Natural killer cell (primary cell): Measurements from ENCODE around the gene RAB15. TPM values are rescaled to one million over a fixed set of nuclear protein-coding genes. Genes with fewer than 3 reads are reported as not detected.

Experiments used
- ATAC-seq, 3 donors: fragments of 150-1000 bp in 2 of 3; fragments of 200-7000 bp in 1 of 3; cut with Tn5 transposase; 1 replicate in 1 of 3; 2 replicates in 2 of 3; pipeline ENCODE4 v1.10.0; 2021; ENCODE audit warnings: mild to moderate bottlenecking in 2 of 3, moderate library complexity in 2 of 3
- DNase-seq, 2 donors: peaks; one replicate each; pipeline versions ENCODE4 v3.0.0 to v3.0.0-alpha.2; 2013 to 2021; ENCODE audit warnings: mixed read lengths in 1 of 2
- H3K27ac ChIP-seq: one replicate; pipeline ENCODE4 v1.5.1; 2013; ENCODE audit warnings: mild to moderate bottlenecking, low read length
- H3K27me3 ChIP-seq: one replicate; pipeline ENCODE4 v1.6.1; 2013; ENCODE audit warnings: low read length; ENCODE audit not compliant: control insufficient read depth, insufficient read depth
- H3K36me3 ChIP-seq: one replicate; pipeline ENCODE4 v1.6.1; 2013; ENCODE audit warnings: low read length; ENCODE audit not compliant: control insufficient read depth, insufficient read depth
- H3K4me1 ChIP-seq: one replicate; pipeline ENCODE4 v1.6.1; 2013; ENCODE audit warnings: low read length; ENCODE audit not compliant: control insufficient read depth, insufficient read depth
- H3K4me3 ChIP-seq: one replicate; pipeline ENCODE4 v1.5.1; 2013; ENCODE audit warnings: low read length
- H3K9me3 ChIP-seq: one replicate; pipeline ENCODE4 v1.6.1; 2013; ENCODE audit warnings: low read length; ENCODE audit not compliant: control insufficient read depth, insufficient read depth
- H3K27ac Mint-ChIP-seq, 2 donors: one replicate each; pipeline ENCODE4 v1.8.0; 2022; ENCODE audit warnings: mild to moderate bottlenecking in 2 of 2, mixed read lengths in 2 of 2, moderate library complexity in 1 of 2
- H3K27me3 Mint-ChIP-seq, 2 donors: one replicate each; pipeline ENCODE4 v1.8.0; 2022; ENCODE audit warnings: low read depth in 2 of 2, mixed read lengths in 2 of 2
- H3K36me3 Mint-ChIP-seq: one replicate; pipeline ENCODE4 v1.8.0; 2022; ENCODE audit warnings: mixed read lengths
- H3K4me1 Mint-ChIP-seq, 2 donors: one replicate each; pipeline ENCODE4 v1.8.0; 2022; ENCODE audit warnings: mixed read lengths in 2 of 2
- H3K4me3 Mint-ChIP-seq: one replicate; pipeline ENCODE4 v1.8.0; 2022; ENCODE audit warnings: mild to moderate bottlenecking, moderate library complexity, mixed read lengths
- H3K9me3 Mint-ChIP-seq, 2 donors: one replicate each; pipeline ENCODE4 v1.8.0; 2022; ENCODE audit warnings: mixed read lengths in 2 of 2
- WGBS: methylation state at CpG from one replicate; pipeline ENCODE4 v1.1.7; 2013; ENCODE audit warnings: missing lambda C conversion rate; ENCODE audit not compliant: insufficient coverage; 5-methylcytosine and 5-hydroxymethylcytosine counted together
- intact Hi-C: fragments of 100-400 bp; cut with micrococcal nuclease; formaldehyde crosslinking; loops from one replicate; pipeline ENCODE4 v1.14.2; 2022
- total RNA-seq, 4 donors: library from RNA; stranded (reverse); fragments of 120-200 nt in 1 of 4; gene quantifications; one replicate each; pipeline versions ENCODE4 v1.2.3 to v1.2.4, GENCODE V29; 2013 to 2022
- TF ChIP-seq, protein P1 (sequence below): fragments of 200-600 bp; IDR thresholded peaks from one replicate; pipeline ENCODE4 v1.8.0; 2022; ENCODE audit warnings: antibody characterized with exemption

Gene RAB15
- total RNA-seq, 3 donors from 2014 or later (not counting 1 experiment from before 2014, with no cell fraction given), result 0.82 to 3.2 (median 1.7) TPM

DNA sequence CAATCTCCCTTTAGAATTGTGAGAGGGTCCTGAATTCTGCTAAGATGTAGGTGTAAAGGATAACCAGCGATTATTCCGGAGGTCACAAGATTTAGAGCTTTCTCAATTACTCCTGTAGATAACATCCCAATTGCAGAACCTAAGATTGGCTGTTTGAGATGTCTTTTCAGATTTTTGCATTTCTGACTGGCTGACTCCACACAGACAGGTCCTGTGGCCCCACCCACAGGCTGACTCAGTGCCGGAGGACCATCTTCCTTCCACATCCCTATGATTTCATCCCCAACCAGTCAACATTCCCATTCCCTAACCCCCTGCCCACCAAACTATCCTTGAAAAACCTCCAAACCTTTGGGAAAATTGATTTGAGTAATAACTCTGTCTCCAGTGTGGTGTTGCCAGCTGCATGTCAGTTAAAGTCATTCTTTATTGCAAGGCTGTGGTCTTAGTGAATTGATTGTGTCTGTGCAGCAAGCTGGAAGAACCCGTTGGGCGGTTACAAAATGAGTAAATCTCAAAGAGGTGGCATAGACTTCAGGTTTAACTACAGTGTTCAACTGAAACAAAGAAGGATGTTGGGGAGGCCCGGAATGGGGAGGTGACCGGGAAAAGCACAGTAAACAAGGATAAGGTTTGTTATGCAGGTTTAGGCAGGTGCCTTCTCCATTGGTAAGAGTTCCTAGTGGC is 25.1 kb upstream of the RAB15 start:
- WGBS, result 94% methylated on average over 6 of the region's 7 CpGs
- no peaks in the 10 kb centered on the region for H3K4me1 Mint-ChIP-seq
- no peak for DNase-seq
- H3K27ac Mint-ChIP-seq, result no peak overlapping the region
- no peak overlapping the region for H3K27ac ChIP-seq
- H3K4me1 ChIP-seq, result peaks cover 5% of the 10 kb centered on the region
- intact Hi-C loops, result no loop called here
- no peak overlapping the region for H3K4me3 Mint-ChIP-seq
- ATAC-seq, result no peak
- no peak overlapping the region for H3K4me3 ChIP-seq
- TF ChIP-seq, protein P1, sequence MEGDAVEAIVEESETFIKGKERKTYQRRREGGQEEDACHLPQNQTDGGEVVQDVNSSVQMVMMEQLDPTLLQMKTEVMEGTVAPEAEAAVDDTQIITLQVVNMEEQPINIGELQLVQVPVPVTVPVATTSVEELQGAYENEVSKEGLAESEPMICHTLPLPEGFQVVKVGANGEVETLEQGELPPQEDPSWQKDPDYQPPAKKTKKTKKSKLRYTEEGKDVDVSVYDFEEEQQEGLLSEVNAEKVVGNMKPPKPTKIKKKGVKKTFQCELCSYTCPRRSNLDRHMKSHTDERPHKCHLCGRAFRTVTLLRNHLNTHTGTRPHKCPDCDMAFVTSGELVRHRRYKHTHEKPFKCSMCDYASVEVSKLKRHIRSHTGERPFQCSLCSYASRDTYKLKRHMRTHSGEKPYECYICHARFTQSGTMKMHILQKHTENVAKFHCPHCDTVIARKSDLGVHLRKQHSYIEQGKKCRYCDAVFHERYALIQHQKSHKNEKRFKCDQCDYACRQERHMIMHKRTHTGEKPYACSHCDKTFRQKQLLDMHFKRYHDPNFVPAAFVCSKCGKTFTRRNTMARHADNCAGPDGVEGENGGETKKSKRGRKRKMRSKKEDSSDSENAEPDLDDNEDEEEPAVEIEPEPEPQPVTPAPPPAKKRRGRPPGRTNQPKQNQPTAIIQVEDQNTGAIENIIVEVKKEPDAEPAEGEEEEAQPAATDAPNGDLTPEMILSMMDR, result no peak
- no peaks in the 10 kb centered on the region for H3K36me3 ChIP-seq
- H3K27me3 ChIP-seq, result no peaks in the 10 kb centered on the region
- H3K36me3 Mint-ChIP-seq, result no peaks in the 10 kb centered on the region
- H3K9me3 ChIP-seq, result no peaks in the 10 kb centered on the region
- no peaks in the 10 kb centered on the region for H3K27me3 Mint-ChIP-seq
- no peaks in the 10 kb centered on the region for H3K9me3 Mint-ChIP-seq

DNA sequence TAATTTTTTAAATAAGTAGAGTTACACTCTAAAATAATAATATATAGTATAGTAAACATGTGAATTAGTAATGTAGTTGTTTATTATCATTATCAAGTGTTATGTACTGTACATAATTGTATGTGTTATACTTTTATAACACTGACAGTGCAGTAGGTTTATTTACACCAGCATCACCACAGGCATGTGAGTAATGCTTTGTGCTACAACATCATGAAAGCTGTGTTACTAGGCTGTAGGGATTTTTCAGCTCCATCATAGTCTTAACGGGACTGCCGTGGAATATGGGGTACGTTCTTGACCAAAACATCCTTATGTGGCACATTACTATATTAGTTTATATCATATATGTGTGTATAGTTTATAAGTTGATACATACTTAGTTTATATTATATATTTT is 23.2 kb upstream of the RAB15 start:
- Mint-ChIP-seq H3K4me3 (no peak overlapping the region), H3K9me3 (no peaks in the 10 kb centered on the region), H3K4me1 (peaks cover 6 to 7% of the 10 kb centered on the region in 2 donors), H3K36me3 (no peaks in the 10 kb centered on the region), H3K27me3 (no peaks in the 10 kb centered on the region), H3K27ac (no peak overlapping the region)
- WGBS, result no CpG with 5 or more reads among the region's 3 CpGs
- H3K27ac ChIP-seq, result no peak overlapping the region
- no peak for ATAC-seq
- no peak for DNase-seq
- intact Hi-C loops, result no loop called here
- no peak overlapping the region for H3K4me3 ChIP-seq
- H3K4me1 ChIP-seq, result peaks cover 9% of the 10 kb centered on the region
- TF ChIP-seq, protein P1, result no peak
- H3K27me3 ChIP-seq, result no peaks in the 10 kb centered on the region
- no peaks in the 10 kb centered on the region for H3K36me3 ChIP-seq
- H3K9me3 ChIP-seq, result no peaks in the 10 kb centered on the region

DNA sequence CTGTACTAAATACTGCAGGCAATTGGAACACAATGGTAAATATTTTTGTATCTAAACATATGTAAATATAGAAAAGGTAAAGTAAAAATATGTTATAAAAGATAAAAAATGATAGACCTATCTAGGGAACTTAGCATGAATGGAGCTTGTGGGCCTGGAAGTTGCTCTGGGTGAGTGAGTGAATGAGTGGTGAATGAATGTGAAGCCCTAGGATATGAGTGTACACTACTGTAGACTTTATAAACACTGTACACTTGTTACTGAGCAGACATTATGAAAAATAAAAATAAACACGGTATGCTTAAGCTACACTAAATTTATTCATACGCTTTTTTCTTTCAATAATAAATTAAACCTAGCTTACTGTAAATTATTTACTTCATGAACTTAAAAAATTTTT is 22.4 kb upstream of the RAB15 start:
- Mint-ChIP-seq H3K36me3 (no peaks in the 10 kb centered on the region), H3K4me1 (peaks cover 13 to 14% of the 10 kb centered on the region in 2 donors), H3K9me3 (no peaks in the 10 kb centered on the region), H3K27me3 (no peaks in the 10 kb centered on the region), H3K27ac (no peak overlapping the region), H3K4me3 (no peak overlapping the region)
- Histone ChIP-seq H3K4me1 (peaks cover 17% of the 10 kb centered on the region), H3K9me3 (no peaks in the 10 kb centered on the region), H3K27me3 (no peaks in the 10 kb centered on the region), H3K27ac (no peak overlapping the region), H3K36me3 (no peaks in the 10 kb centered on the region), H3K4me3 (no peak overlapping the region)
- ATAC-seq (no peak), DNase-seq (no peak)
- WGBS, result 100% methylated on average over 1 of the region's 2 CpGs
- TF ChIP-seq, protein P1, result no peak
- intact Hi-C loops, result no loop called here
